ENCODE measurements around the gene KLK4. TPM values are rescaled to one million over a fixed set of nuclear protein-coding genes. Genes with fewer than 3 reads are reported as not detected.

KLK4 gene
- total and polyA plus RNA-seq, 8 donors: not detected

DNA sequence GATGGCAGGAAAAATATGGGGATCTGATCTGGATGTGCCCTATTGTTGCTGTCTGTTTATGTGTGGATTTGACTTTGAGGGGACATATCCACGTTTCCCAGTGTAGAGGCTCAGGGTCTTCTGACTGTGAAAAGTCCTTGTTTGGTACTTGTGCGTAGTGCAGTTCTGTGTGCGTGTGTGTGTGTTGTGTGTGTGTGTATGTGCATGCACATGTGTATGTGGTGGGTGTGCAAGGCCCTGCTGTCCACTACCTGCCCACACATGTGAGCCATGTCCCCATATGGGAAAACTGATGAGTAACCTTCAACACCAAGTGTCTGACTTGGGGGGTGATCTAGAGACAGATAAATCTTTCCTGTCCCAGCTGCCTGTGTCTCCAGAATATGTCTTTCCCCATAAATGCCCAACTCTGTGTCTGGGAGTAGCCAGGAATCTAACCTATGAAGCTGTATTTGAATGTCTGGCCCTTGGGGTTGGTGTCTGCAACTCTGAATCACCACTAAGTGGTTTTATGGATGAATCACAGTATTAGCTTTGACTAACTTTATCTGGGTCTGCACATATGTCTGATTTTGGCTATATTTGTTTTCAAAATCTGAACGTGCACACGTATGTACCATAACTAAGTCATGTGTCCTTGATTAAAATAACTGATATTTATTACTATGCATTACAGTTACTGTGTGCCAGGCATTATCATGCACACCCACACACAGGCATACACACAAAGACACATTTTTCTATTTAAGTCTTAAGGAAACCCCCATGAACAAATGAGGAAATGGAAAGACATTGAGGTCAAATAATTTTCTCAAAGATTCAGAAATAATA is 20.6 kb downstream of the KLK4 start:
- Histone ChIP-seq H3K4me1 (no peaks in the 10 kb centered on the region), H3K9me3 (no peaks in the 10 kb centered on the region), H3K27me3 (peaks cover 3 to 48% (median 9%) of the 10 kb centered on the region in 3 donors), H3K36me3 (no peaks in the 10 kb centered on the region), H3K4me3 (no peak overlapping the region), H3K27ac (no peak overlapping the region)
- TF ChIP-seq EP300 (IDR thresholded peaks at IDR 0.05) (no peak), POLR2AphosphoS5 (IDR thresholded peaks at IDR 0.05) (no peak), POLR2A (IDR thresholded peaks at IDR 0.05) (no peak)
- TF ChIP-seq, protein P1, sequence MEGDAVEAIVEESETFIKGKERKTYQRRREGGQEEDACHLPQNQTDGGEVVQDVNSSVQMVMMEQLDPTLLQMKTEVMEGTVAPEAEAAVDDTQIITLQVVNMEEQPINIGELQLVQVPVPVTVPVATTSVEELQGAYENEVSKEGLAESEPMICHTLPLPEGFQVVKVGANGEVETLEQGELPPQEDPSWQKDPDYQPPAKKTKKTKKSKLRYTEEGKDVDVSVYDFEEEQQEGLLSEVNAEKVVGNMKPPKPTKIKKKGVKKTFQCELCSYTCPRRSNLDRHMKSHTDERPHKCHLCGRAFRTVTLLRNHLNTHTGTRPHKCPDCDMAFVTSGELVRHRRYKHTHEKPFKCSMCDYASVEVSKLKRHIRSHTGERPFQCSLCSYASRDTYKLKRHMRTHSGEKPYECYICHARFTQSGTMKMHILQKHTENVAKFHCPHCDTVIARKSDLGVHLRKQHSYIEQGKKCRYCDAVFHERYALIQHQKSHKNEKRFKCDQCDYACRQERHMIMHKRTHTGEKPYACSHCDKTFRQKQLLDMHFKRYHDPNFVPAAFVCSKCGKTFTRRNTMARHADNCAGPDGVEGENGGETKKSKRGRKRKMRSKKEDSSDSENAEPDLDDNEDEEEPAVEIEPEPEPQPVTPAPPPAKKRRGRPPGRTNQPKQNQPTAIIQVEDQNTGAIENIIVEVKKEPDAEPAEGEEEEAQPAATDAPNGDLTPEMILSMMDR (IDR thresholded peaks at IDR 0.05): no peak
- DNase-seq: no peak
- 39 to 60% (median 43%) methylated on average over 5 of the region's 5 CpGs for WGBS, 5 donors
- intact Hi-C loops (cut with DNase I; ENCODE audit: low total_unique reads): no loop called here

DNA sequence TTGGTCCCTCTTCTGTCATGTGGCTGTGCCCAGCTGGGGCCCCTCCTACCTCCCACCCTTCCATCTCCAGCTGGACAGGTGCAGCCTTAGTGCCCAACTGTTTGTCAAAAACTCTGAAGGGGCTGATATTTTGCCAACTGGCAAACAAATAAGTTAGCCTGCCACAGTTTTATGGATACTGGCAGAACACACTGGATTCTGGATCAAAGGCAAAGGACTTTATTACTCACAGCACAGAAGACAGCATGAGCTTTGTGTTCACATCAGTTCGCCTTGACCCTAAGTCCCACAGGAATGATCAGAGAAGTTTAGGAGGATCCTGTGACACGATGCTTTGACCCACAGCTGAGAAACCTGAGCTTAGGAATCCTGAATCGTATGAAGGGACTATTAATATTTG is 21.6 kb downstream of the KLK4 start:
- no peak for DNase-seq
- Histone ChIP-seq H3K4me1 (no peaks in the 10 kb centered on the region), H3K36me3 (no peaks in the 10 kb centered on the region), H3K27ac (no peak overlapping the region), H3K9me3 (no peaks in the 10 kb centered on the region), H3K4me3 (no peak overlapping the region), H3K27me3 (peaks cover 3 to 49% (median 9%) of the 10 kb centered on the region in 3 donors)
- intact Hi-C loops (cut with DNase I; ENCODE audit: low total_unique reads): no loop called here
- TF ChIP-seq EP300 (IDR thresholded peaks at IDR 0.05) (no peak), POLR2AphosphoS5 (IDR thresholded peaks at IDR 0.05) (no peak), POLR2A (IDR thresholded peaks at IDR 0.05) (no peak)
- TF ChIP-seq, protein P1 (IDR thresholded peaks at IDR 0.05): no peak
- WGBS, 5 donors: 47 to 59% (median 47%) methylated on average over 3 of the region's 3 CpGs

DNA sequence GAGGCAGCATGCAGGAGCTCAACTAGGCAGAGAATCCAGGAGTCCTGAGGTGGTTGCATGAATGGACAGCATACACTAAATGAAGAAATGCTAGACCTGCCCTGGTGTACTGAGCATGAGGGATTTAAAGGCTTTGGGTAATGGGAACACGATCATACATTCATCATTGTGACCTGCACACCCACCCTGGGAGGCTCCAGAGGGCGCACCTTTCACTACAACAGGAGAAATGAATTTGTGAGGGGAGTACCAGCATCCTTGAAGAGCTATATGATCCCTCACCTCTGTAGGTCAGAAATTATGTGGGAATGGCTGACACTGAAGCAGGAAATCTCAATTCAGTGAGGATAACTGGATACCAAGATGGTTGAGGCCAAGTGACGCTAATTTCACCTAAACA is 29.0 kb downstream of the KLK4 start:
- DNase-seq: no peak
- intact Hi-C loops (cut with DNase I; ENCODE audit: low total_unique reads): no loop called here
- H3K36me3 ChIP-seq: no peaks in the 10 kb centered on the region
- H3K4me1 ChIP-seq: no peaks in the 10 kb centered on the region
- no peak overlapping the region for H3K27ac ChIP-seq
- H3K27me3 ChIP-seq: peaks cover 0 to 77% (median 7%) of the 10 kb centered on the region in 3 donors
- TF ChIP-seq EP300 (IDR thresholded peaks at IDR 0.05) (no peak), POLR2A (IDR thresholded peaks at IDR 0.05) (no peak), POLR2AphosphoS5 (IDR thresholded peaks at IDR 0.05) (no peak)
- TF ChIP-seq, protein P1 (IDR thresholded peaks at IDR 0.05): no peak
- H3K9me3 ChIP-seq: no peaks in the 10 kb centered on the region
- 39 to 58% (median 55%) methylated on average over 3 of the region's 3 CpGs for WGBS, 5 donors
- H3K4me3 ChIP-seq: no peak overlapping the region

DNA sequence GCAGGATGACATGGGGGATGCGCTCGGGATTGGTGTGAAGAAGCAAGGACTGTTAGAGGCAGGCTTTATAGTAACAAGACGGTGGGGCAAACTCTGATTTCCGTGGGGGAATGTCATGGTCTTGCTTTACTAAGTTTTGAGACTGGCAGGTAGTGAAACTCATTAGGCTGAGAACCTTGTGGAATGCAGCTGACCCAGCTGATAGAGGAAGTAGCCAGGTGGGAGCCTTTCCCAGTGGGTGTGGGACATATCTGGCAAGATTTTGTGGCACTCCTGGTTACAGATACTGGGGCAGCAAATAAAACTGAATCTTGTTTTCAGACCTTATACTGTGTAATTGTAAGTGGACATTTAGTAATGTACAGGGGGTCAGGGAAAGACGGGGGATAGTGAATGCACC is 31.0 kb downstream of the KLK4 start:
- Histone ChIP-seq H3K4me1 (no peaks in the 10 kb centered on the region), H3K4me3 (no peak overlapping the region), H3K36me3 (no peaks in the 10 kb centered on the region), H3K9me3 (no peaks in the 10 kb centered on the region), H3K27ac (no peak overlapping the region), H3K27me3 (peaks cover 0 to 76% (median 7%) of the 10 kb centered on the region in 3 donors)
- 69 to 77% (median 71%) methylated on average over 5 of the region's 5 CpGs for WGBS, 5 donors
- DNase-seq: no peak
- TF ChIP-seq, protein P1 (IDR thresholded peaks at IDR 0.05): no peak
- TF ChIP-seq POLR2A (IDR thresholded peaks at IDR 0.05) (no peak), POLR2AphosphoS5 (IDR thresholded peaks at IDR 0.05) (no peak), EP300 (IDR thresholded peaks at IDR 0.05) (no peak)
- intact Hi-C loops (cut with DNase I; ENCODE audit: low total_unique reads): no loop called here
